Duodenal mucosa (tissue), 2 donors: Measurements from ENCODE around the gene LAGE3.

ENCODE experiments used
- H3K27ac ChIP-seq: one replicate; pipeline ENCODE4 v1.7.0; 2013; ENCODE audit warnings: low read depth, low read length
- H3K27me3 ChIP-seq, 2 donors: one replicate each; pipeline ENCODE4 v1.7.0; 2013; ENCODE audit warnings: low read length in 2 of 2, control low read depth in 1 of 2; ENCODE audit not compliant: insufficient read depth in 2 of 2, control insufficient read depth in 1 of 2
- H3K36me3 ChIP-seq, 2 donors: one replicate each; pipeline ENCODE4 v1.7.0; 2013; ENCODE audit warnings: low read length in 2 of 2, control low read depth in 1 of 2; ENCODE audit not compliant: insufficient read depth in 2 of 2, control insufficient read depth in 1 of 2
- H3K4me1 ChIP-seq, 2 donors: one replicate each; pipeline ENCODE4 v1.7.0; 2013; ENCODE audit warnings: low read length in 2 of 2, control low read depth in 1 of 2; ENCODE audit not compliant: insufficient read depth in 2 of 2, control insufficient read depth in 1 of 2
- H3K4me3 ChIP-seq, 2 donors: one replicate each; pipeline ENCODE4 v1.7.0; 2013; ENCODE audit warnings: low read length in 2 of 2, low read depth in 1 of 2
- H3K9ac ChIP-seq, 2 donors: one replicate each; pipeline ENCODE4 v1.7.0; 2013; ENCODE audit warnings: low read length in 2 of 2, low read depth in 1 of 2
- H3K9me3 ChIP-seq, 2 donors: one replicate each; pipeline ENCODE4 v1.7.0; 2013; ENCODE audit warnings: low read length in 2 of 2, control low read depth in 1 of 2; ENCODE audit not compliant: control insufficient read depth in 1 of 2

Gene LAGE3

DNA sequence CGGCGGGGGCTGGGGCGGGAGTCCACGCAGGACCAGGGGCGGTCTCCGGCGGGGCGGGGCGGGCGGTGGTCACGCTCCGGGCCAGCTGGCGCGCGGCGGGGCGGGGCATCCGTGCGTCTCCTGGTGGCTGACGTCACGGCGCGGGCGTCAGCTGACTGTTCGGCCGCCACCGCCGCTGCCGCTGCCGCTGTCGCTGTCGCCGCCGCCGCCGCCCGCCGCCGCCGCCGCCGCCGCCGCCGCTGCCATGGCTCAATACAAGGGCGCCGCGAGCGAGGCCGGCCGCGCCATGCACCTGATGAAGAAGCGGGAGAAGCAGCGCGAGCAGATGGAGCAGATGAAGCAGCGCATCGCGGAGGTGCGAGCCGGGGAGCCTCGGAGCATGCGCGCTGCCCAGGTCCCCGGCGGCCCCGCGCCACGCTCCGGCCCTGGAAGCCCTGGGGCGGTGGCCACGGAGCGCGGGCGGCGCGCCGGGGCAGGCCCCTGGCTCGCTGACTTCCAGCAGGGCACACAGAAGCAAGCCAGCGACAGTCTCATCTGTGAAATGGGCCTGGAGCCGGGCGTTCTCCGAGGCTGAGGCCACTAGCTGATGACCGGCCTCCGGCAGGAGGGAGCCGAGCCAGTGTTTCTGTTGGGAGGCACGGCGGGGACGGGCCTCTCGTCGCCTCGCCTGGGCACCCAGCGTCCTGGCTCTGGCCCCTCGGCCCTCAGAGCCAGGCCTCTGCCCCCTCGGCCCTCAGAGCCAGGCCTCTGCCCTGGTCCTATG, 34.9 kb downstream of the LAGE3 start, which contains the start of gene FAM50A:
Gene FAM50A, plus strand, starts transcription at position 150 of the 763 bp plus-strand sequence. Its CDS starts 95 bp downstream, at position 245.
- Histone ChIP-seq H3K27me3 (no peaks in the 10 kb centered on the region), H3K36me3 (peaks cover 3 to 32% of the 10 kb centered on the region in 2 donors), H3K27ac (peak within 1 kb of the TSS; percentile 56), H3K4me3 (peak within 1 kb of the TSS; percentile 63 to 69), H3K9me3 (no peaks in the 10 kb centered on the region), H3K4me1 (peaks cover 13 to 14% of the 10 kb centered on the region in 2 donors), H3K9ac (peak within 1 kb of the TSS; percentile 65 to 76)

DNA sequence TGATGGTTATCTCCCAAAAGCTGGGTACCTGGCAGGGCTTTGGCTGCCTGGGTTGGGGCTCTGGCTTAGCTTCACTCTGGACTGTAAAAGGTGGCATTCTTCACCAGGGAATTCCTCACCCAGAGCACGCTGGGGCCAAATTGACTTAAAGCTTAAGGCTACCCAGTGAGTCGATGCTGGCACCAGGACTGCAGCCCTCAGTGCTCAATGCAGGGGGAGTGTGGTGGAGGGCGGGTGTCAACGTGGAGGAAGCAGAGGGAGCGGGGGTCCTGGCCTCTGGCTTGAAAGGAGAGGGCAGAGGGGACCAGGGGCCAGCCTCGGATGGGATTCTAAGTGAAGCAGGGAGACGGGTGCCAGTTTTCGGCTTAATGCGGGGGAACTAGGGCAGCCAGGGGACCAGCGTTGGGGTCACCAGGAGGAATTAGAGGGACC, 35.6 kb downstream of the LAGE3 start:
- peaks cover 14 to 19% of the 10 kb centered on the region in 2 donors for H3K4me1 ChIP-seq
- peak overlapping the region; percentile 45 to 52 for H3K4me3 ChIP-seq
- H3K27ac ChIP-seq = peak overlapping the region; percentile 56
- H3K9me3 ChIP-seq = no peaks in the 10 kb centered on the region
- peak overlapping the region; percentile 39 to 57 for H3K9ac ChIP-seq
- H3K27me3 ChIP-seq = no peaks in the 10 kb centered on the region
- H3K36me3 ChIP-seq = peaks cover 8 to 25% of the 10 kb centered on the region in 2 donors

DNA sequence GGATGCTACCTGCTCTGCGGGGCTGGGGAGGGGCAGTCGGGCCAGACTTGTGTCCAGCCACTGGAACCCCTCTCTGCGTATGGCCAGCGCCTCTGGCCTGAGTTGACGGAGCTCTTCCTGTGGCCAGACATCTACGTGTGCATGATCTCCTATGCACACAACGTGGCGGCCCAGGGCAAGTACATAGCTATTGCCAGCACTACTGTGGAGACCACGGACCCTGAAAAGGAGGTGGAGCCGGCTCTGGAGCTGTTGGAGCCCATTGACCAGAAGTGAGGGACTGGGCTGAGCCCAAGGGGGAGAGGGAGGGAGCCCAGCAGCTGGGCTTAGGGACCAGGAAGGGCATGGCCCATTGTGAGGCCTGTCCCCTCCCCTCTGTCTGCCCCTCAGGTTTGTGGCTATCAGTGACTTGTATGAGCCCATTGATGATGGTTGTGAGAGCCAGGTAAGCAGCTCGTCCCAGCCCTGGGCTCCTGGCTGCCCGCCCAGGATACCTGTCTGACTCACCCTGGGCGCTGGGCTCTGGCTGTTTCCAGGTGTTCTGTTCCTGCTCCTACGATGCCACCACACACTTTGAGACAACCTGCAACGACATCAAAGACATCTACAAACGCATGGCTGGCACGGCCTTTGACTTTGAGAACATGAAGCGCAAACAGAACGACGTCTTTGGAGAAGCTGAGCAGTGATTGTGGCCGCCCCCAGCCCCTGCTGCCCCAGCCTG, 36.9 kb downstream of the LAGE3 start:
- peaks cover 8 to 23% of the 10 kb centered on the region in 2 donors for H3K36me3 ChIP-seq
- H3K4me3 ChIP-seq = no peak overlapping the region
- peaks cover 23 to 27% of the 10 kb centered on the region in 2 donors for H3K4me1 ChIP-seq
- no peak overlapping the region for H3K9ac ChIP-seq
- no peak overlapping the region for H3K27ac ChIP-seq
- no peaks in the 10 kb centered on the region for H3K9me3 ChIP-seq
- H3K27me3 ChIP-seq = no peaks in the 10 kb centered on the region

DNA sequence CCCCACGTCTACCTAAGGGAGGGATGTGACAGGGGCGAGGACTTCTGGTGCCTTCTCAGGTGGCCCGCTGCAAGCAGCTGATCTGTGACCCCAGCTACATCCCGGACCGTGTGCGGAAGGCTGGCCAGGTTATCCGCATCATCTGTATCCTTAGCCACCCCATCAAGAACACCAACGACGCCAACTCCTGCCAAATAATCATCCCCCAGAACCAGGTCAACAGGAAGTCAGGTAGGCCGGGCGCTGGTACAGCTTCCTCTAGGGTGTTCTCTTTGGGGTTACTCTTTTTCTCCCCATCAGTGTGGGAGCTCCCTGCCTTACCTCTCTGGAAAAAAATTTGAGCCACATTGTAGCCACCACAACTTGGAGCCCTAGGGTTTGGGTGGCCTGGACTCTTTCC, 37.5 kb downstream of the LAGE3 start:
- no peak overlapping the region for H3K9ac ChIP-seq
- peaks cover 23 to 27% of the 10 kb centered on the region in 2 donors for H3K4me1 ChIP-seq
- H3K9me3 ChIP-seq = no peaks in the 10 kb centered on the region
- H3K27me3 ChIP-seq = no peaks in the 10 kb centered on the region
- peaks cover 8 to 19% of the 10 kb centered on the region in 2 donors for H3K36me3 ChIP-seq
- H3K27ac ChIP-seq = no peak overlapping the region
- no peak overlapping the region for H3K4me3 ChIP-seq

DNA sequence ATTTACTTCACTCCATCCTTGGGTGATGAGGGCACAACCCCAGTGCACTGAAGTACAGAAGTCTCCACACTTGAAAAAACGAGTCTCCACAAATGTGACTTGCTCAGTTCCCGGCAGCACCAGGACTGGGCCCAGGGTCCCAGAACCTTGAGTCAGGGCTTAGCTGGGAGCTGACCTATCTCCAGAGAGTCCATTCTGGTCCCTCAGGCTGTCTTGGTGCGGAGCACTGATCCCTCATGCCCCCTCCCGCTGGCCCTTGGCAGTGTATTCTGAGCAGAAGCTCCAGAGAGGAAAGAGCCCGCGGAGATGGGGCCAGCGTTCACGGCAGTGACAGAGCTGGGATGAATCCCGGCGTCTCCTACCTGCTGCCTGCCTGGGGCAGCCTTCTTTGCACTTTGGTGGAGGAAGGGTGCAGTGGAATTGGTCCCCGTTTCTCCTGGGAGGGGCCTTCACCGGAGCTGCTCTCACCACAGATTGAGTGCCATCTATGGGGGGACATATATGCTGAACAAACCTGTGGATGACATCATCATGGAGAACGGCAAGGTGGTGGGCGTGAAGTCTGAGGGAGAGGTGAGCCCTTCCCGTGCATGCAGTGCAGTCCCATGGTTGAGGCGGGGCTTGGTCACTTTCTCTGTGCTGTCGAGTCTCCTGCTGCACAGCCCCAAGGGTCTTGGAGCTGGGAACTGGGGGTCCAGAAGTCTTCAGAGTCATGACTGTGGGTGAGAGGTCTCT, 38.3 kb downstream of the LAGE3 start:
- H3K4me3 ChIP-seq = no peak overlapping the region
- H3K27me3 ChIP-seq = no peaks in the 10 kb centered on the region
- H3K9ac ChIP-seq = no peak overlapping the region
- H3K27ac ChIP-seq = no peak overlapping the region
- peaks cover 23 to 27% of the 10 kb centered on the region in 2 donors for H3K4me1 ChIP-seq
- no peaks in the 10 kb centered on the region for H3K9me3 ChIP-seq
- H3K36me3 ChIP-seq = peaks cover 8 to 18% of the 10 kb centered on the region in 2 donors

DNA sequence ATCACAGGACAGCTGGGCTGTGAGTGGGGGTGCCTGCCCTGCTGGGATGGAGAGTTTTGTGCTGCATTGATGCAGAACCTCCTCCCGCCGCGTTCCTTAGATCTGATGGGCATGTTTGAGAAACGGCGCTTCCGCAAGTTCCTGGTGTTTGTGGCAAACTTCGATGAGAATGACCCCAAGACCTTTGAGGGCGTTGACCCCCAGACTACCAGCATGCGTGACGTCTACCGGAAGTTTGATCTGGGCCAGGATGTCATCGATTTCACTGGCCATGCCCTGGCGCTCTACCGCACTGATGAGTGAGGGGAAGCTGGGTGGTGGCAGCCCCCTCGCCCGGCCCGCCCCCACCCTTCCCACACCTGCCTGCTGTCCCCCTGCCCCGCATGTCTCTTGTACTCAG, 39.2 kb downstream of the LAGE3 start:
- Histone ChIP-seq H3K4me3 (no peak overlapping the region), H3K27ac (no peak overlapping the region), H3K9me3 (no peaks in the 10 kb centered on the region), H3K36me3 (peaks cover 8 to 27% of the 10 kb centered on the region in 2 donors), H3K4me1 (peaks cover 18 to 19% of the 10 kb centered on the region in 2 donors), H3K27me3 (no peaks in the 10 kb centered on the region), H3K9ac (no peak overlapping the region)

DNA sequence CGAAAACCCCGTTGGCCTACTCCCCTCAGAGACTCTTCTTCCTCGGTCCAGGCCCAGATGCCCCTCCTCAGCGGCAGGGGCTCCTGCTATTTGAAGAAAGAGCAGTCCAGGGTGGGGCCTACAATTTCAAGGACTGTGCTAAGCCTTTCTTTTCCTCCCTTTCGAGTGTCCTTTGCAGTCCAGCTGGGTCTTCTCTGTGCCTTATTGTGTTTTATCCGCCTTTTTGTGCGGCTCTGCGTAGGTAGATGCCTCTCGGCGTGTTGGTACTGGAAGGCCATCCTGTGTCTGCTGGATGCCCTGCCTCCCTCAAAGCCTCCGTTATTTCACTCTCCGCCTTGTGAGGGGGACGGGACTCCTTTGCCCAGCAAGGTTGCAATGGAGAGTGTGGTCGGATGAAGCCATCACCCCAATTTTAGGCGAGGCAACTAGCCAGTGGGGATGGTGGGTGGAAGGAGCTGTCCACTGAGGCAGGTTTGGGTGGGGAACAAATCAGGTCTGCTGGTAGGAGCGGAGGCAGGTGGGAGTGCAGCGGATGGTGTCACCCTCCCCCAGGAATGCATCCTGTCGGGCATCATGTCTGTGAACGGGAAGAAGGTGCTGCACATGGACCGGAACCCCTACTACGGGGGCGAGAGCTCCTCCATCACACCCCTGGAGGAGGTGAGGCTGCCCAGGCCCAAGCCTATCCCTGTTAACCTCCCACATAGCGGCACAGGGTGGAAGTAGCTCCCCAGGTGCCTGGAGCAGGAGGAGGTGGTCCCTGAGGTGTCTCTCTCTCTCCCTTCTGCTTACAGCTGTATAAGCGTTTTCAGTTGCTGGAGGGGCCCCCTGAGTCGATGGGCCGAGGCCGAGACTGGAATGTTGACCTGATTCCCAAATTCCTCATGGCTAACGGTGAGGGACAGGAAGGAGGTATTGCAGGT, 40.8 kb downstream of the LAGE3 start:
- Histone ChIP-seq H3K9ac (peak overlapping the region; percentile 15 to 51), H3K9me3 (no peaks in the 10 kb centered on the region), H3K36me3 (peaks cover 8 to 41% of the 10 kb centered on the region in 2 donors), H3K27me3 (no peaks in the 10 kb centered on the region), H3K27ac (no peak overlapping the region), H3K4me1 (peaks cover 9 to 15% of the 10 kb centered on the region in 2 donors), H3K4me3 (peak overlapping the region; percentile 65 to 76)

GRCh38 chrX:154436983-154437752, 41.9 kb downstream of the LAGE3 start, which contains the start of gene GDI1:
TSS of gene GDI1 (plus strand) at chrX:154437154. CDS start at chrX:154437255, 101 bp downstream.
- H3K36me3 ChIP-seq = peaks cover 8 to 46% of the 10 kb centered on the region in 2 donors

More at GRCh38 chrX:154436983-154437752, 41.9 kb downstream of the LAGE3 start, which contains the start of gene GDI1:
- Histone ChIP-seq H3K9ac (peak within 1 kb of the TSS; percentile 51 to 76), H3K27ac (peak within 1 kb of the TSS; percentile 56), H3K4me1 (peaks cover 9 to 15% of the 10 kb centered on the region in 2 donors), H3K4me3 (peak within 1 kb of the TSS; percentile 65 to 76), H3K9me3 (no peaks in the 10 kb centered on the region), H3K27me3 (no peaks in the 10 kb centered on the region)
